PC-3 (cell line): ENCODE results near the gene SCN7A. TPM values are rescaled to one million over a fixed set of nuclear protein-coding genes. Genes with fewer than 3 reads are reported as not detected.
A peak's percentile ranks its signal among the peaks of the same experiment; 100 is the strongest.

Experiments
- ATAC-seq: fragments of 200-7000 bp; cut with Tn5 transposase; 2 replicates; pipeline ENCODE4 v1.9.1; 2020; ENCODE audit warnings: mild to moderate bottlenecking, moderate library complexity
- Bru-seq: library from RNA; stranded (reverse); fragments of 400-500 nt; gene quantifications from one replicate; lab custom pipeline; 2021; lab: Mats Ljungman, UMichigan
- BruChase-seq, 2 experiments: library from RNA; stranded (reverse); fragments of 400-500 nt; gene quantifications; one replicate each; lab custom pipeline; 2021; lab: Mats Ljungman, UMichigan
- BruUV-seq: library from RNA; stranded (reverse); fragments of 400-500 nt; replicated peaks from 2 replicates; lab custom pipeline; 2021; lab: Mats Ljungman, UMichigan
- CTCF ChIA-PET: fragments of 300-600 bp; sonication (Branson Sonifier 250); formaldehyde crosslinking; loops from one replicate; lab custom pipeline; 2022; ENCODE audit warnings: antibody characterized with exemption; lab: Charles Lee
- POLR2A ChIA-PET: fragments of 300-600 bp; sonication (Branson Sonifier 250); formaldehyde crosslinking; loops from one replicate; lab custom pipeline; 2022; ENCODE audit warnings: antibody characterized with exemption; ENCODE audit not compliant: unreplicated experiment; lab: Charles Lee
- DNase-seq: peaks from one replicate; pipeline ENCODE4 v3.0.0-alpha.2; 2015
- H2AFZ ChIP-seq: fragments of 300-600 bp; sonication (generic); 2 replicates; pipeline ENCODE4 v1.6.0; 2016; ENCODE audit warnings: antibody characterized with exemption, low read length
- H3F3A ChIP-seq: fragments of 300-600 bp; sonication (generic); one replicate; pipeline ENCODE4 v1.6.0; 2017; ENCODE audit warnings: antibody characterized with exemption, low read length, control low read depth, mild to moderate bottlenecking; ENCODE audit not compliant: unreplicated experiment
- H3K27ac ChIP-seq: fragments of 300-600 bp; sonication (generic); 2 replicates; pipeline ENCODE4 v1.5.1; 2016; ENCODE audit warnings: mild to moderate bottlenecking, low read length
- H3K27me3 ChIP-seq: fragments of 300-600 bp; sonication (generic); 2 replicates; pipeline ENCODE4 v1.6.1; 2016; ENCODE audit warnings: low read length, mixed read lengths
- H3K36me3 ChIP-seq: fragments of 300-600 bp; sonication (generic); 2 replicates; pipeline ENCODE4 v1.6.1; 2016; ENCODE audit warnings: low read depth, mixed run types, low read length, mixed read lengths
- H3K4me1 ChIP-seq: fragments of 300-600 bp; sonication (generic); 2 replicates; pipeline ENCODE4 v1.5.1; 2016; ENCODE audit warnings: low read length; ENCODE audit not compliant: insufficient read depth
- H3K4me2 ChIP-seq: fragments of 300-600 bp; sonication (generic); 2 replicates; pipeline ENCODE4 v1.6.0; 2016; ENCODE audit warnings: low read length
- H3K4me3 ChIP-seq: fragments of 300-600 bp; sonication (generic); 2 replicates; pipeline ENCODE4 v1.5.1; 2016; ENCODE audit warnings: mild to moderate bottlenecking, low read length, mixed read lengths
- H3K79me2 ChIP-seq: fragments of 300-600 bp; sonication (generic); 2 replicates; pipeline ENCODE4 v1.6.1; 2017; ENCODE audit warnings: low read length, mixed read lengths
- H3K9ac ChIP-seq: fragments of 300-600 bp; sonication (generic); 2 replicates; pipeline ENCODE4 v1.6.0; 2016; ENCODE audit warnings: mild to moderate bottlenecking, low read length
- H3K9me2 ChIP-seq: fragments of 300-600 bp; sonication (generic); replicated peaks from 2 replicates; pipeline ENCODE4 v1.6.1; 2016; ENCODE audit warnings: mixed run types, low read length, mixed read lengths
- H3K9me3 ChIP-seq: fragments of 300-600 bp; sonication (generic); 2 replicates; pipeline ENCODE4 v1.6.1; 2016; ENCODE audit warnings: low read length, mixed read lengths
- H4K20me1 ChIP-seq: fragments of 300-600 bp; sonication (generic); 2 replicates; pipeline ENCODE4 v1.6.1; 2016; ENCODE audit warnings: low read length, mixed read lengths
- EZH2 ChIP-seq: fragments of 300-600 bp; sonication (generic); IDR thresholded peaks from one replicate; pipeline ENCODE4 v1.6.1; 2017; ENCODE audit warnings: antibody characterized with exemption, mild to moderate bottlenecking, low read length; ENCODE audit not compliant: unreplicated experiment
- EZH2phosphoT487 ChIP-seq: fragments of 300-600 bp; sonication (generic); IDR thresholded peaks from 2 replicates; pipeline ENCODE4 v1.6.1; 2018; ENCODE audit warnings: mild to moderate bottlenecking, antibody characterized with exemption, low read length, borderline replicate concordance
- intact Hi-C: fragments of 100-400 bp; cut with micrococcal nuclease; formaldehyde crosslinking; loops from 2 replicates; pipeline ENCODE4 v1.9.0; 2023
- long read RNA-seq: library from polyadenylated mRNA; unstranded; transcript quantifications from one replicate; pipeline ENCODE4 v2.0.0, GENCODE V29; 2021; ENCODE audit not compliant: unreplicated experiment
- total RNA-seq: library from RNA; depleted of rRNA; stranded (reverse); fragments of >200 nt; gene quantifications from 2 replicates; pipeline ENCODE4 v1.2.3, GENCODE V29; 2014; rRNA removed
- TF ChIP-seq, protein P1 (sequence below): fragments of 300-600 bp; sonication (generic); conservative IDR thresholded peaks from 2 replicates; pipeline ENCODE4 v1.5.1; 2017; ENCODE audit warnings: antibody characterized with exemption, low read depth, mild to moderate bottlenecking, low read length

SCN7A gene
- not detected in 2 replicates for total RNA-seq
- Bru-seq, nascent RNA: percentile 3 among the genes with signal in this experiment
- percentile 5 among the genes with signal in this experiment for BruChase-seq, experiment 1, labeled RNA remaining after a 6-hour chase
- BruChase-seq, experiment 2, labeled RNA remaining after a 2-hour chase: percentile 3 among the genes with signal in this experiment
- long read RNA-seq: 0 reads

- Histone ChIP-seq H3F3A (no peaks in the 10 kb centered on the region), H4K20me1 (no peaks in the 10 kb centered on the region), H3K27ac (no peak within 1 kb of the TSS), H3K27me3 (peaks cover 52% of the 10 kb centered on the region), H3K4me1 (no peaks in the 10 kb centered on the region), H3K4me2 (peak within 1 kb of the TSS; percentile 8; the same call in 1 of the 2 replicates), H3K36me3 (no peaks in the 10 kb centered on the region), H3K9me2 (no peaks in the 10 kb centered on the region), H3K79me2 (no peaks in the 10 kb centered on the region), H3K9me3 (no peaks in the 10 kb centered on the region), H2AFZ (no peak within 1 kb of the TSS), H3K4me3 (no peak within 1 kb of the TSS), H3K9ac (no peak within 1 kb of the TSS)
- POLR2A ChIA-PET: interaction anchor here (0.7 kb wide), 1 partner anchor 483 kb away, joined by 4 read pairs; no protein-coding TSS in a partner anchor
- CTCF ChIA-PET: interaction anchor here (0.6 kb wide), 1 partner anchor 917 kb away, joined by 19 read pairs; no protein-coding TSS in a partner anchor
- peak; percentile 23 for DNase-seq
- intact Hi-C loops: no loop called here
- no TSS peak for BruUV-seq
- ATAC-seq: peak; percentile 80
- TF ChIP-seq EZH2phosphoT487 (no peak), EZH2 (no peak)
These were observed at the start of gene SCN7A for GRCh38 chr2:166494140-166494624. Gene SCN7A (minus strand): TSS chr2:166494249. CDS start chr2:166477696, 16,553 bp downstream.

GRCh38 chr2:166539340-166540162 lies 45.5 kb upstream of the SCN7A start:
- H3K27ac ChIP-seq: no peak overlapping the region
- DNase-seq: peak; percentile 95
- intact Hi-C loops: loop anchor here (1.0 to 10.0 kb wide), 11 partner anchors 67 to 1575 kb away; no protein-coding TSS in a partner anchor

More at GRCh38 chr2:166539340-166540162, 45.5 kb upstream of the SCN7A start:
- Histone ChIP-seq H3F3A (no peaks in the 10 kb centered on the region), H3K36me3 (no peaks in the 10 kb centered on the region), H3K9me3 (no peaks in the 10 kb centered on the region), H3K4me2 (peak overlapping the region; percentile 61), H3K4me3 (peak overlapping the region; percentile 43), H3K4me1 (peaks cover 8% of the 10 kb centered on the region; the same call in 1 of the 2 replicates), H3K27me3 (peaks cover 20% of the 10 kb centered on the region; the same call in 1 of the 2 replicates), H3K79me2 (no peaks in the 10 kb centered on the region), H3K9ac (0 out of 2 replicates have a peak overlapping the region, but pooled peaks have one; percentile 7), H3K9me2 (no peaks in the 10 kb centered on the region), H2AFZ (peak overlapping the region; percentile 44), H4K20me1 (no peaks in the 10 kb centered on the region)
- POLR2A ChIA-PET: interaction anchor here (0.7 kb wide), 1 partner anchor 681 kb away, joined by 5 read pairs; no protein-coding TSS in a partner anchor
- CTCF ChIA-PET: interaction anchor here (0.6 to 1.3 kb wide), 12 partner anchors 71 to 1133 kb away, joined by 3 to 12 read pairs (median 4); partner anchors contain the start of gene SCN1A
- no peak for TF ChIP-seq EZH2phosphoT487
- TF ChIP-seq, protein P1, sequence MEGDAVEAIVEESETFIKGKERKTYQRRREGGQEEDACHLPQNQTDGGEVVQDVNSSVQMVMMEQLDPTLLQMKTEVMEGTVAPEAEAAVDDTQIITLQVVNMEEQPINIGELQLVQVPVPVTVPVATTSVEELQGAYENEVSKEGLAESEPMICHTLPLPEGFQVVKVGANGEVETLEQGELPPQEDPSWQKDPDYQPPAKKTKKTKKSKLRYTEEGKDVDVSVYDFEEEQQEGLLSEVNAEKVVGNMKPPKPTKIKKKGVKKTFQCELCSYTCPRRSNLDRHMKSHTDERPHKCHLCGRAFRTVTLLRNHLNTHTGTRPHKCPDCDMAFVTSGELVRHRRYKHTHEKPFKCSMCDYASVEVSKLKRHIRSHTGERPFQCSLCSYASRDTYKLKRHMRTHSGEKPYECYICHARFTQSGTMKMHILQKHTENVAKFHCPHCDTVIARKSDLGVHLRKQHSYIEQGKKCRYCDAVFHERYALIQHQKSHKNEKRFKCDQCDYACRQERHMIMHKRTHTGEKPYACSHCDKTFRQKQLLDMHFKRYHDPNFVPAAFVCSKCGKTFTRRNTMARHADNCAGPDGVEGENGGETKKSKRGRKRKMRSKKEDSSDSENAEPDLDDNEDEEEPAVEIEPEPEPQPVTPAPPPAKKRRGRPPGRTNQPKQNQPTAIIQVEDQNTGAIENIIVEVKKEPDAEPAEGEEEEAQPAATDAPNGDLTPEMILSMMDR: peak; percentile 99
- no TSS peak for BruUV-seq
- ATAC-seq: peak; percentile 98
